GM12892 (cell line): Measurements from ENCODE around the gene TSGA10.

Experiments
- POLR2A ChIP-seq: IDR thresholded peaks from 2 replicates; pipeline ENCODE4 v1.6.1; 2011; ENCODE audit warnings: low read depth, low read length, control low read depth
- POLR2AphosphoS5 ChIP-seq: IDR thresholded peaks from 2 replicates; pipeline ENCODE4 v1.6.1; 2011; ENCODE audit warnings: low read depth, low read length, control low read depth
- TAF1 ChIP-seq: IDR thresholded peaks from 2 replicates; pipeline ENCODE4 v1.6.1; 2011; ENCODE audit warnings: low read depth, mild to moderate bottlenecking, control low read depth, low read length, borderline replicate concordance

DNA sequence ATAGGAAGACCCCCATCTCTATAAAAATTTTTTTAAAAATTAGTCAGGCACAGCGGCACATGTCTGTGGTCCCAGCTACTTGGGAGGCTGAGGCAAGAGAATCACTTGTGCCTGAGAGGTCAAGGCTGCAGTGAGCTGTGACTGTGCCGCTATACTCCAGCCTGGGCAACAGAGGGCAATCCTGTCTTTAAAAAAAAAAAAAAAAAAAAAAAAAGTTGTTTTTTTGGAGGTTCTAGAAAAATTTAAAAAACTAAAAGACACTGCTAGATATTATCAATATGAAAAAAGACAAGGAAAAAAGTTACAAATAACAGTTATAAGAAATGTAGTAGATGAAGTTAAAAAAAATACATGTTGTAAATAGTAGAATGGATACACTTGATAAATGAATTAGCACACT, 69.3 kb downstream of the TSGA10 start:
- TF ChIP-seq POLR2A: no peak
- TF ChIP-seq POLR2AphosphoS5: no peak
- TF ChIP-seq TAF1: no peak
